Measurements from ENCODE around the gene CAST. TPM values are rescaled to one million over a fixed set of nuclear protein-coding genes. Genes with fewer than 3 reads are reported as not detected.

The CAST gene
- total RNA-seq, 1 experiment from 2014 or later: 52.3 TPM

- Histone ChIP-seq H2BK5ac (ENCODE audit: insufficient read length, low read length) (no peak overlapping the region), H3K27ac (ENCODE audit: insufficient read length, low read depth, low read length) (no peak overlapping the region), H2BK12ac (ENCODE audit: insufficient read length, low read depth, low read length) (no peak overlapping the region), H3K18ac (ENCODE audit: insufficient read length, low read depth, low read length) (no peak overlapping the region), H3K9me3 (ENCODE audit: control insufficient read depth, low read depth, low read length) (no peaks in the 10 kb centered on the region), H2BK120ac (ENCODE audit: low read depth, low read length, poor library complexity, severe bottlenecking) (no peak overlapping the region), H3K79me1 (ENCODE audit: insufficient read depth, low read depth, low read length, poor library complexity, severe bottlenecking) (no peaks in the 10 kb centered on the region), H3K4me2 (ENCODE audit: insufficient read depth, insufficient read length, low read length) (no peak overlapping the region), H3K23ac (ENCODE audit: insufficient read length, low read depth, low read length) (no peak overlapping the region), H2AK5ac (ENCODE audit: insufficient read length, low read length) (no peak overlapping the region), H4K5ac (ENCODE audit: insufficient read length, low read depth, low read length) (no peak overlapping the region), H3T11ph (ENCODE audit: low read length) (no peak overlapping the region), H2BK20ac (ENCODE audit: low read depth, low read length, poor library complexity, severe bottlenecking) (no peak overlapping the region), H4K8ac (replicated peaks; ENCODE audit: insufficient read length, low read depth, low read length) (no peak overlapping the region), H3K56ac (ENCODE audit: insufficient read length, low read depth, low read length) (no peak overlapping the region), H3K27me3 (ENCODE audit: insufficient read depth, low read length) (no peaks in the 10 kb centered on the region; the same call in 1 of the 2 replicates), H3K79me2 (ENCODE audit: insufficient read depth, low read length) (no peaks in the 10 kb centered on the region), H4K91ac (ENCODE audit: insufficient read length, low read depth, low read length) (no peak overlapping the region), H2BK15ac (ENCODE audit: low read depth, low read length) (no peak overlapping the region), H2AFZ (ENCODE audit: low read length) (no peak overlapping the region), H3K4ac (ENCODE audit: low read depth, low read length) (no peak overlapping the region), H4K20me1 (ENCODE audit: control insufficient read depth, insufficient read depth, insufficient read length) (no peaks in the 10 kb centered on the region), H3K23me2 (ENCODE audit: insufficient read length, low read depth, low read length, poor library complexity, severe bottlenecking) (no peaks in the 10 kb centered on the region), H3K4me1 (ENCODE audit: insufficient read depth, low read length) (peaks cover 6% of the 10 kb centered on the region; the same call in 1 of the 2 replicates), H3K14ac (ENCODE audit: insufficient read depth, low read length) (no peak overlapping the region), H3K9ac (ENCODE audit: extremely low read depth, insufficient read length, low read length) (no peak overlapping the region)
- Mint-ChIP-seq H3K4me1 (peaks cover 21 to 23% of the 10 kb centered on the region in 2 experiments), H3K4me3 (no peak overlapping the region), H3K27ac (no peak overlapping the region), H3K9me3 (no peaks in the 10 kb centered on the region), H3K27me3 (ENCODE audit: low read depth) (no peaks in the 10 kb centered on the region), H3K36me3 (ENCODE audit: insufficient read depth in 1 of 3, low read depth in 3 of 3) (peaks cover 0 to 2% (median 2%) of the 10 kb centered on the region in 3 experiments; a peak in 2 of 7 replicates)
- WGBS (ENCODE audit: extremely low coverage, insufficient read length, low lambda C conversion rate): no CpG with 5 or more reads among the region's 1 CpG
- no peak for TF ChIP-seq CTCF (conservative IDR thresholded peaks at IDR 0.05)
- DNase-seq: no peak
Observed at GRCh38 chr5:96734871-96735325, 72.7 kb downstream of the CAST start.

Data from H9 (cell line).